Upper lobe of left lung (tissue), 4 donors: ENCODE results near the gene BCAS2.

Experiments used
- CTCF ChIP-seq, 6 experiments: fragments of 450-650 bp in 4 of 6; fragments of 200-600 bp in 2 of 6; sonication (generic) in 2 of 6; IDR thresholded peaks; one replicate each; pipeline ENCODE4 v1.5.1; 2016 to 2019; ENCODE audit warnings: antibody characterized with exemption in 6 of 6
- EP300 ChIP-seq, 4 donors: sonication (generic); formaldehyde crosslinking; IDR thresholded peaks; one replicate each; pipeline ENCODE4 v1.5.1; 2017; ENCODE audit warnings: antibody characterized with exemption in 4 of 4, control low read depth in 2 of 4
- POLR2AphosphoS5 ChIP-seq, 2 donors: sonication (generic); formaldehyde crosslinking; IDR thresholded peaks; one replicate each; pipeline ENCODE4 v1.5.1; 2017; ENCODE audit warnings: antibody characterized with exemption in 2 of 2

GRCh38 chr1:114609826-114610225 is 28.4 kb upstream of the BCAS2 start:
- TF ChIP-seq CTCF (IDR thresholded peaks at IDR 0.05), result no peak
- no peak for TF ChIP-seq POLR2AphosphoS5 (IDR thresholded peaks at IDR 0.05)
- no peak for TF ChIP-seq EP300 (IDR thresholded peaks at IDR 0.05)
